ENCODE results near the gene DAZAP1.
"Not testable (repeated sequence)": the region's sequence is repeated elsewhere in the genome, so short reads cannot be mapped to it uniquely, and the experiment has no call there.

DAZAP1 gene

DNA sequence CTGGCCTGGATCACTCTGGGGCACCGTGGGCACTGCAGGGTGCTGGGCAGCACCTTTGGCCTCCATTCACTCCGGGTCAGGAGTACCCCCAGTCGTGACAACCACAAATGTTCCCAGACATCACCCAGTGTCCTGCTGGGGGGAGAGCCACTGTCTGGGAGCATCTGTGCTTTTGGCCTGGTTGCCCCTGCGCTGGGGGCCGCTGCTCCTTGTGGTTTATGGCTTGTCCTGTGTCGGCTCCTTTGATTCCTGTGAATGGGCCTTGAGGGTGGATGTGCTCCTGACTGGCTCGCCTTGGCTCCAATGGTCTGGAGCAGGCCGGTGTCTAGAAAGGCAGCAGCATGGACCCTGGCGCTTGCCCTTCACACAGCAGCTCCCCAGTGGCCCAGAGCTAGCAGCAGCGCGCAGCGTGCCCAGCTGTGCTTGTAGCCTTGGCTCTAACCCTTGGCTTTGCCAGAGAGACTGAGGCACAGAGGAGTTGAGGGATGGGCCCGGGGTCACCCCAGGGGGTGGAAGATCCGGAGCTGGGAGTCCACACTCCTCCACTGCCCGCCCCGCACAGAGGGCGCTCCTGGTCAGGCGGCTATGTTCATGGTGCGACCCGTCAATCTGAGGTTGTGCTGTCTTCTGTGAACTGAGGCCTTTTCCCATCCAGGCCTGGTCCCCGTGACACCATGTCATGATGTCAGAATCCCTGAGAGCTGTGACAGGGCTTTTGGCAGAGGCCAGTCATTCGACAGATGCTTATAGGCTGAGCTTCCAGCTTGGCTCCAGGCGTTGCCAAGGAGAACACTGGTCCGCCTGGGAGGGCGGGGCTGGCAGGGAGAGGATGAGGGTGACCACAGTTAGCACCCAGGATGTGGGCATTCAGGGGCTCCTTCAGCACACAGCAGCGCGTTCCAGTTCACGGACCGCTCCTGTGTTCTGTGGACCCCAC, 4.1 kb downstream of the DAZAP1 start:
- DNase-seq: no peak

DNA sequence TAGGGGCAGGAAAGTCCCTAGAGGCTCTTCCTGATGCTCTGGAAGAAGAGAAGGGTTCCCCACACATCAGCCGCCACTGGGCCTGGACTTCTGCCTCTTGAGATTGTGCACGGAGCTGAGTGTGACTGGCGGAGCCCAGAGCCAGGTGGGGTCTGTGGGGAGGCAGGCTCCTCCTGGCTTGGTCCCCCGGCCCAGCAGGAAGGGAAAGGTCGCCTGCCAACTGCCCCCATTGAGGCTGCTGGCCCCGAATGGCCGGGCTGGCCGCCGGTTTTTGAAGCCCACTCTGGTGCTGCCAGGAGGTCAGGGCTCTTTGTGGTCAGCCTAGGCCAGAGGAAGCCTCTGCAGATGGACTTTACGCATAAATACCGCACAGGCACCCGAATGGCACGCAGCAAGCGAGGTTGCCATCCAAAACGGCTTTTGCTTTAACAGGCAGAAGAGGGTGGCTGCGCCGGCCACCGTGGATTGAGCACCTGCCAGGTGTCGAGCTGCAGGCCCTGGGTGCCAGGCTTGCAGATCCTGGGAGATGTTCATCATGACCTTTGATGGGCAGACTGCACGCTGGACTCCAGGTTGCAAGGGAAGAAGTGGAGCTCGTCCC, 5.0 kb downstream of the DAZAP1 start:
- DNase-seq: no peak

GRCh38 chr19:1412995-1413800, 5.8 kb downstream of the DAZAP1 start:
- no peak for DNase-seq

DNA sequence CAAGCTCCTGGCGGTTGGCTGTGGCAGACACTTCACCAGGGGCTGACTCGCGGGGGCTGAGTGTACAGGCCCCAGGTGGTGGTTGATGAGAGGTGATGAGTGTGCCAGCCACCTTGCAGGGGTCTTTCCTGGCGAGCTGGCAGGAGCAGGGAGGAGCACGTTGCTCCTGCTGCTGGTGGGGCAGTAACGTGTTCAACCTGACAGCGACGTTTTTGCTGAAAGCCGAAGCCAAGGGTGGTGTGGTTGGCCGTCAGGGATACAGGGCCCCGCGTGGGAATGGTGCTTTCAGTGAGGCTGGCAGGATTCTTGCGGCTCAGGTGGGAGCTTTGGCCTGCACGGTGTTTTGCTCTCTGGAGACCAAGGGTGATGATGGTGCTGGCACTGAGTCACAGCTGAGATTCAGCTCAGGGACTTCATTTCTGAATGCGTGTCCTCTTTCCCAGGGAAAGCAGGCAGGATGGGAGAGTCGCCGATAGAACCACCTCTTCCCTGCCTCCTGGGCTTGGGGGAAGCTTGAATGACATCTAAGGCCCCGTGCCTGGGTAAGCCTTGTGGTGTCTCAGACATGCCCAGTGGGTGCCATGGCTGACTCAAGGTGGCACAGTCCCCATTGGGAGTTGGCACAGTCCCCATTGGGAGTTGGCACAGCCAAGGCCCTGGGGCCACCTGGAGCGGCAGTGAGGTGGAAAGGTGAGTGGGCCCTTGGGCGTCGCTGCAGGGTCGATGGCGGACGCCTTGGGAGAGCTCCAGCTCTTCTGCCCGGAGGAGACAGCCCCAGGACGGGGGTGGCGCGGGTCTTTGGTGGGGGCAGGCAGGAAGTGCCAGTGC, 8.8 kb downstream of the DAZAP1 start:
- DNase-seq: no peak

DNA sequence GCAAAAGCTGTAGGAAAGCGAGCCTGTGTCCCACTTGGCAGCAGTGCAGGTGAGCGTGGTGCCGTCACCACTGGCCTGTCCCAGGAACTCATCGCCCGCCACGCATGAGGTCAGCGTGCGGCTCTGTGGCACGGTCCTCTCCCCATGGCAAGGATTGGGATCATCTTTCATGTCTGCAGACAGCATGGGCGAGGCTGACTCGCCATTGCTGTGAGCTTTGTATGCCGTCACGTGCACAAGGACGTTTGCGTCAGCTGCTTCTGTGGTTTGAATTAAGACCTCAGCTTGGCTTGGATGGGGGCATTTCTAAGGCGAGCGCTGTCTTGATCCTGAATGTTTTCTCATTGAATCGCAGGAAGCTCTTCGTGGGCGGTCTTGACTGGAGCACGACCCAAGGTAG, 9.8 kb downstream of the DAZAP1 start:
- DNase-seq: no peak

DNA sequence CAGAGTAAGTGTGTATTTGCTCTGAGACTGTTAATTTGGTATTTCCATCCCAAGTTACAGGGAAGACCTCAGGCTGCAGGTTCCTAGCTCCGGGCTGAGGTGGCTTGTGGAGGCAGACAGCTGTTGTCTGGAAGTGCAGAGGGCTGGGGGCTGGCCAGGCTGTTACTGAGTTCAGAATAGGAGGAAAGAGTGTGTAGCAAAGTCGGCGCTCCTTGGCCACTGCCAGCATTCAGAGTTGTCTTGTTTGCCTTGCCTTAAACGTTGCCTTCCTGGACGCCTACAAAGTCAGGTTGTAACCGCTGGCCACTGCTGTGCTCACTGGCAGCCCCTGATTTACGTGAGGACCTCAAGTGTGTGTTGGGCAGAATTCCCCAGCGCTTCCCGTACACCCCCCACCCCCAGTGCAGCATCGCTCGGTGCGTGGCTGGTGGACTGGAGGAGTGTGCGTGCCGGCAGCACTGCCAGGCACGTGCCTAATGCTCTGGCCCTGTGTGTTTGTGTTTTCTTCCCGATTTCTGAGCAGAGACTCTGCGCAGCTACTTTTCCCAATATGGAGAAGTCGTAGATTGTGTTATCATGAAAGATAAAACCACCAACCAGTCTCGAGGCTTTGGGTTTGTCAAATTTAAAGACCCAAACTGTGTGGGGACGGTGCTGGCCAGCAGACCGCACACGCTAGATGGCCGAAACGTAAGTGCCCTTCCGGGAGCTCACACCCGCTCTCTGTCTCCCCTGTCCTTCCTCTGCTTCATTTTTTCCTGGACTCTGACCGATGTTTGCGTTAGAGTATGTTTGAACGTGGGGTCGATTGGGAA, 10.5 kb downstream of the DAZAP1 start:
- no peak for DNase-seq

- no peak for DNase-seq
Measured at GRCh38 chr19:1418496-1418775, 11.1 kb downstream of the DAZAP1 start.

DNA sequence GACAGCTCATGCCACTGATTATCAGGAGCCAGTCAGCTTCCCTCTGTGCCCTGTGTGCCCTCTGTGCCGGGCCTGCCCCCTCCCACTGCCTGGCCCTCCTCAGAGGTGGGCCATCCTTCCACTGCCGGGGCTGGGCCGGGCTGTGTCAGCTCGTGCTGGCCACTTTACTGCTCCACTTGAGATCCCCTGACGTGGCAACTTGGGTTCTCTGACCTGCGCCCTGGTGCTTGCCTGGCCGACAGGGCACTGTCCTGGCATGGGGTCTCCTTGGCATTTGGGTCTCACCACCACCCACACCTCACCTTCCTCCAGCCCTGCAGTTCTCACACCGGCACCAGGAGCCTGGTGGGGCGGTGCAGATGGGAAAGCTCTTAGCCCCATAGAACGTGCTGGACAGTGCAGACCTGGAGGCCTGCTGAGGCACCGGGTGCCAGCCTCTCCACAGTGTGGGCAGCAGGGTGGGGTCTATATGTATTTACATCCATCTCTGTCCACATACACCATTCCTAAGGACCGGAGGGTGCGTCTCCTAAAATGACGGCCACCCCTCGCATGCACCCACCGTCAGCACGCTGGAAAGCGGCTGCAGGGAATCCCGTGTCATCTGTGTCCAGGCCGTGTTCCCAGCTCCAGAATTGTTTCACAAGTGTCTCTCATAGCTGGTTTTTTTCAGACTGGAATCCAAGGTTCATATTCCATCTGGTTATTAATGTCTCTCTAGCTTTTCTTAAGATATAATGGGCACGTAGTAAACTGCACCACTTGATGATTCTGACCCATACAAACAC, 11.8 kb downstream of the DAZAP1 start:
- no peak for DNase-seq

- not testable (repeated sequence) for DNase-seq
Measured at GRCh38 chr19:1420085-1420484, 12.7 kb downstream of the DAZAP1 start.

DNA sequence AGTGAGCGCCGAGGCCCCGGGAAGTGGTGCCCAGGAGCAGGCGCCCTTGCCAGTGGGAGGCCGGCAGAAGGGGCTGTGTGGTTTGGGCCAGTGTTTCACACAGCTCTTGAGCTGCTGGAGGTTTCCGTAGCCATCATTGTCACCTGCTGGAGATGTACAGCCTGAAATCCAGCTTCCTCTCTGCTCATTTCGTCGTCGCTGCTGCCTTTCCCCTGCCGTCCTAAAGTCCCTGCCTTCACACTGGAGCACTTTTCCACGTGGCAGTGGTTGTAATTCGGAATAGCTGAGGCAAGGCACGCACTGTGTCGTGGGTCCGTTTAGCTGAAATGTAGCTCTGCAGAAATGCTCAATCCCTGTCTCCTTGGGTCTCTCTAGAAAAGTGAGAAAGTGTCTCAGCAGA, 13.2 kb downstream of the DAZAP1 start:
- no peak for DNase-seq

DNA sequence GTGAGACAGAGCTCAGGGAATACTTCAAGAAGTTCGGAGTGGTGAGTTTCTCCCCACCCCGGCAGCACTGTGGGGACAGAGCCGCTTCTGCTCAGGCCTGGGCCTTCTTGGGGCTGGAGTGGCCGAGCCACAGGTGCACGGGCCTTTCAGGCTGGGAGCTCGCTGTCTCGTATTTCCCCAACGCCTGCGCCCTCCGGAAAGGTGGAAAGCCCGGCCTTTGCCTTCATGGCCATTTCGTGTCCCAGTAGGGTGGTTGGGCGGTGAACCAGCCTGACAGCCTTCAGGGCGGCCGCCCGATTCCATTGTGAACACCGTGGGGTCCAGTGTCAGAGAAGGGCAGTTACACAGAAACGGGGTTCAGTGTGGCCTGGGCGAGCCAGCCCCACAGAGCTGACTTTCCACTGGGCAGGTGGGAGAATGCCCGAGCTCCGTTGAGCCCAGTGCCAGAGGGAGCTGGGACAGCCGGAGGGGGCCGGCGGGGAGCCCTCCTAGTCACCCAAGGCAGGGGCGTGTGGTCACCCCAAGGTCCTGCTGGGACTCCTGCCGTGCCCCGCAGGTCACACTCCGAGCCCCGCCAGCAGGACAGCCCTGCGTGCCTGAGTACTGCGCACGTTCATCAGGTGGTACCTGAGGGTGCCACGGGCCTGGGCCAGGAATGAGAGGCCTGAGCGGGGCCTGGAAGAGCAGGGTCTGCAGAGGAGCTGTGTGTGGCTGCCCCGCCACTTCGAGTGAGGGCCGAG, 14.0 kb downstream of the DAZAP1 start:
- no peak for DNase-seq

- DNase-seq: no peak
Measured at GRCh38 chr19:1421958-1422305, 14.5 kb downstream of the DAZAP1 start.

GRCh38 chr19:1422360-1422759, 15.0 kb downstream of the DAZAP1 start:
- no peak for DNase-seq

DNA sequence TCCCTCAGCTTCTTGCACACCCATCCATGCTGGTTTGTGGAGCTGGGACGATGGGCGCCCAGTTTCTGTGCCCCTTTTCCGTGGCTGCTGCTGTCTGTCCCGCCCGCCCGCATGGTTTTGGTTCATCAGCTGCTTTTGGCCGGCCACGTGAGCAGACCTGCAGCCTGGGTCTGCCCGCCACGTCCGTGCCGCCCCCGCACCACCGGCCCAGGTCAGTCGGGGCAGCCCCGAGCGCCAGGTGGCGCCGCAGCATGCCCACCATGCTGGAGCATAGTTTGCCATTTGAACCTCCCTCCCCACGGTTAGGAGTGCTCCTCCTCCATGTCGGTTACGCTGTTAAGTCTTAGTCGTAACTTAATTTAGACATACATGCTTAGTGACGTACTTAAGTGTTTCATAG, 15.6 kb downstream of the DAZAP1 start:
- DNase-seq: no peak

DNA sequence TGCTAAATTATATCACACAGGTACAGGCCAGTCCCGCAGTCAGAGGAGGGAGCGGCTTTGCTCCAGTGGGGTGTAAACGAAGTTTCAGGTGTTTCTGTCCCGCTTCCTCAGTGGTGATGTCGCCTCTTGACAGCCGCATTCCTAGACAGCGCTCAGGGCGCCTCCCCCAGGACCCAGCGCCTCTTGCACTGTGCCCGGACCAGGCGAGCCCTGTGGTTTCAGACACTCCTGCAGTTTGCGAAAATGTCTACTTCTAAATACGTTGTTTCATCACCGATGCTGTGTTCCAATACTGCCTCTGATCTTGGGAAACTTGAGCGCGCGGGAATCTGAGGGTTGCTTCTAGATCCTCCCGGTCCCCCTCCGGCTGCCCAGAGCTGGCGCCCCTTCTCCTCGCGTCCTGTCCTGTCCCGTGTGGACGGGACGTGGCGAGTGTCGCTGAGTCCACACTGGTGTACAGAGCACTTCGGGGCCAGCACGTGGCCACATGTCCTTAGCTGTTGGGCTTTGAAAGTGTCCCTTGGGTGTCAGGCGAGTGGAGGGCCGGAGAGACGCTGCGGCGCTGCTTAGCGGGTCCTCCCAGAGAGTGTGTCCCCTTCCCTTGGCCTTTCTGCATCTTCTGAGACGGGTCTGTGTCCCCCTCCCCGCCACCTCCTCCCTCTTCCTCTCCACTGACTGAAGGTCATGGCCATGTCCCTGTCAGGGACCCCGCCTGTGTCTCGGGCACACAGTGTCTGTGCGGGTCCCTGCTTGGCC, 16.2 kb downstream of the DAZAP1 start:
- no peak for DNase-seq

DNA sequence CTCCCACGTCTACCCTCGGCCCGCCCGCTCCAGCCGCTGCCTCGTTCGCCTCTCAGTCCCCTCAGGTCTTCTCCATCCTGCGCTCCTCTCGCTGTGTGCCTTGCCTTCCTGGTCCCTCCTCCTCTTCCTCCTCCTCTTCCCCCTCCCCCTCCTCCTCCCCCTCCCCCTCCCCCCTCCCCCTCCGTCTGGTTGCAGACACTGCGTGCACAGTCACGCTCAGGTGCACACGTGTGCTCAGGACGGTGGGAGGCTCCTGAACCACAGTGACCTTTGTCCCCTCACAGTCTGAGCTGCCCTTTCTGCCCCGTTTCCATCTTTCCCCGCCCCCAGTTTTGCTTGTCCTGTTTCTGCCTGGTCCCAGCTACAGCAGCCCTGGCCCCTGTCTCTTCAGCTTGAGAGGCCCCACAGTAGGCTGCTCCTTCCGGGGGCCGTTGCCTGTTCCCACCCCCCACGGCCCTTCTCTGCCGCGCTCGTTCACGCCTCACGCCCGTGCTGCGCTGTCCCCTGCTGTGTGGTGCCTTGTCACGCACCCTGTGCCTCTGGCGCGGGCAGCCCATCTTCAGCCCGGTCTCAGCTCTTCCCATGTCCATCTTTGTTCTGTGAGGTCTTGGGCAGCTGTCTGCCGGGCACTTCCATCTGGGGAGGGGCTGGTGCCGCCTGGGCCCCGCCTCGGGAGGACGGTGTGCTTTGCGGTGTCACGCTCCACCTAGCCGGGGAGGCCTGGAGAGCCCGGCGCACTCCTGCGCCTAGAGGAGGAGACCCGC, 17.0 kb downstream of the DAZAP1 start:
- no peak for DNase-seq

- DNase-seq: no peak
Measured at GRCh38 chr19:1425102-1425837, 17.9 kb downstream of the DAZAP1 start.

GRCh38 chr19:1425902-1426301, 18.5 kb downstream of the DAZAP1 start:
- no peak for DNase-seq

Measured in RPMI8226 (cell line).